GM19025 (cell line): ENCODE results near the gene LZTR1.

ENCODE experiments used
- ATAC-seq: cut with Tn5 transposase; IDR thresholded peaks from one replicate; pipeline ENCODE4 v1.9.1; 2021; ENCODE audit warnings: mild to moderate bottlenecking, low read depth, moderate library complexity; ENCODE audit not compliant: unreplicated experiment

The LZTR1 gene

GRCh38 chr22:20979243-20979809 lies 2.8 kb upstream of the LZTR1 start:
- no peak for ATAC-seq

GRCh38 chr22:20979940-20980453 lies 2.1 kb upstream of the LZTR1 start:
- no peak for ATAC-seq

GRCh38 chr22:20980523-20980922 lies 1.6 kb upstream of the LZTR1 start:
- ATAC-seq, result no peak

- no peak for ATAC-seq
These were observed 967 bp upstream of the LZTR1 start for GRCh38 chr22:20980938-20981722.

GRCh38 chr22:20982563-20982882 lies 426 bp downstream of the LZTR1 start:
- no peak for ATAC-seq

- no peak for ATAC-seq
These were observed 1.1 kb downstream of the LZTR1 start for GRCh38 chr22:20983081-20983771.

GRCh38 chr22:20985720-20986119 lies 3.6 kb downstream of the LZTR1 start:
- ATAC-seq, result no peak

- no peak for ATAC-seq
These were observed 4.3 kb downstream of the LZTR1 start for GRCh38 chr22:20986365-20986764.

GRCh38 chr22:20987375-20987774 lies 5.3 kb downstream of the LZTR1 start:
- no peak for ATAC-seq

- no peak for ATAC-seq
These were observed 6.7 kb downstream of the LZTR1 start for GRCh38 chr22:20988573-20989322.

GRCh38 chr22:20989323-20990138 lies 7.4 kb downstream of the LZTR1 start:
- no peak for ATAC-seq

- ATAC-seq, result no peak
These were observed 8.4 kb downstream of the LZTR1 start for GRCh38 chr22:20990184-20991180.

GRCh38 chr22:20991252-20992055 lies 9.4 kb downstream of the LZTR1 start:
- no peak for ATAC-seq

- ATAC-seq, result no peak
These were observed 10.0 kb downstream of the LZTR1 start for GRCh38 chr22:20992056-20992442.

GRCh38 chr22:20992456-20993303 lies 10.6 kb downstream of the LZTR1 start:
- no peak for ATAC-seq

- ATAC-seq, result no peak
These were observed 11.4 kb downstream of the LZTR1 start for GRCh38 chr22:20993304-20994127.
